Measurements from ENCODE around the gene TMEM132D. TPM values are rescaled to one million over a fixed set of nuclear protein-coding genes. Genes with fewer than 3 reads are reported as not detected.

The TMEM132D gene
- total and polyA plus RNA-seq, 2 donors (not counting 3 experiments of a cell fraction or from before 2014, with no cell fraction given), result not detected

DNA sequence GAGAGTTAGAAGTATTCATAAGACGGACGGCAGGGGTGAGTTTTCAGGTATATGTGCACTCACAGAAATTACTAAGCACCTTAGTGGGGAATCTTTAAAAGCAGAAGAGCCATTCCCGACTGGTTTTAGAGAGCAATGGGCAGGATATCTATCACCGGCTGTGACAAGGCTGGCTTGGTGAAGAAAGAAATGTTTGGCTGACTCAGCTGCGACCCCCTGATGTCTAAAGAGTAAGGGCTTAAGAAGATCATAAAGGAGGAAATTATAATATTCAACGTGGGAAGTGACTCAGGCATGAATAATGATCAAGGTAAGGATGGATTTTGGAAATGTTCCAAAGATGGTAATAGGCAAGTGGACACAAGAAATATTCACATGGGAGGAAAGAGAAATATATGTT is 407.6 kb downstream of the TMEM132D start:
- Histone ChIP-seq H3K79me2 (ENCODE audit: control insufficient read depth, insufficient read depth, low read length) (no peaks in the 10 kb centered on the region), H4K20me1 (replicated peaks; ENCODE audit: control insufficient read depth, extremely low read depth, insufficient read depth, low read length) (no peaks in the 10 kb centered on the region), H3K4me1 (ENCODE audit: control insufficient read depth, extremely low read depth, insufficient read depth, low read length) (no peaks in the 10 kb centered on the region), H3K27me3 (ENCODE audit: control insufficient read depth in 2 of 2, insufficient read depth in 2 of 2, low read length in 2 of 2) (no peaks in the 10 kb centered on the region), H3K9me3 (replicated peaks; ENCODE audit: control insufficient read depth, insufficient read depth, low read length) (peaks cover 9% of the 10 kb centered on the region), H3K4me3 (replicated peaks in 1 of 3; ENCODE audit: insufficient read depth in 1 of 3, low read depth in 1 of 3, low read length in 3 of 3) (no peak overlapping the region), H2AFZ (ENCODE audit: low read depth, low read length) (no peak overlapping the region), H3K4me2 (ENCODE audit: insufficient read depth, low read length) (no peak overlapping the region), H3K9ac (replicated peaks; ENCODE audit: extremely low read depth, insufficient read depth, low read length) (no peak overlapping the region), H3K36me3 (ENCODE audit: control insufficient read depth in 2 of 2, extremely low read depth in 1 of 2, insufficient read depth in 2 of 2, low read length in 2 of 2) (no peaks in the 10 kb centered on the region), H3K27ac (ENCODE audit: insufficient read depth, low read depth, low read length) (no peak overlapping the region), H3K9me1 (replicated peaks; ENCODE audit: control insufficient read depth, extremely low read depth, insufficient read depth, low read length) (no peaks in the 10 kb centered on the region)
- TF ChIP-seq POLR2AphosphoS5 (IDR thresholded peaks at IDR 0.05; ENCODE audit: insufficient read depth, low read depth, low read length) (no peak), FOS (IDR thresholded peaks at IDR 0.05; ENCODE audit: borderline replicate concordance, insufficient read depth, low read length) (no peak), EZH2 (IDR thresholded peaks at IDR 0.05; ENCODE audit: borderline replicate concordance, low read depth, low read length, severe bottlenecking) (no peak), MYC (IDR thresholded peaks at IDR 0.05; ENCODE audit: low read depth, low read length) (no peak), JUN (IDR thresholded peaks at IDR 0.05; ENCODE audit: borderline replicate concordance, insufficient read depth, insufficient read length, low read depth) (no peak), GATA2 (IDR thresholded peaks at IDR 0.05; ENCODE audit: insufficient read depth, insufficient read length, low read depth, low read length) (no peak), POLR2A (IDR thresholded peaks at IDR 0.05; ENCODE audit: low read depth, low read length) (no peak)
- TF ChIP-seq, protein P1, sequence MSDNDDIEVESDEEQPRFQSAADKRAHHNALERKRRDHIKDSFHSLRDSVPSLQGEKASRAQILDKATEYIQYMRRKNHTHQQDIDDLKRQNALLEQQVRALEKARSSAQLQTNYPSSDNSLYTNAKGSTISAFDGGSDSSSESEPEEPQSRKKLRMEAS (IDR thresholded peaks at IDR 0.05; ENCODE audit: insufficient read depth, insufficient read length), result no peak
- TF ChIP-seq, protein P2, sequence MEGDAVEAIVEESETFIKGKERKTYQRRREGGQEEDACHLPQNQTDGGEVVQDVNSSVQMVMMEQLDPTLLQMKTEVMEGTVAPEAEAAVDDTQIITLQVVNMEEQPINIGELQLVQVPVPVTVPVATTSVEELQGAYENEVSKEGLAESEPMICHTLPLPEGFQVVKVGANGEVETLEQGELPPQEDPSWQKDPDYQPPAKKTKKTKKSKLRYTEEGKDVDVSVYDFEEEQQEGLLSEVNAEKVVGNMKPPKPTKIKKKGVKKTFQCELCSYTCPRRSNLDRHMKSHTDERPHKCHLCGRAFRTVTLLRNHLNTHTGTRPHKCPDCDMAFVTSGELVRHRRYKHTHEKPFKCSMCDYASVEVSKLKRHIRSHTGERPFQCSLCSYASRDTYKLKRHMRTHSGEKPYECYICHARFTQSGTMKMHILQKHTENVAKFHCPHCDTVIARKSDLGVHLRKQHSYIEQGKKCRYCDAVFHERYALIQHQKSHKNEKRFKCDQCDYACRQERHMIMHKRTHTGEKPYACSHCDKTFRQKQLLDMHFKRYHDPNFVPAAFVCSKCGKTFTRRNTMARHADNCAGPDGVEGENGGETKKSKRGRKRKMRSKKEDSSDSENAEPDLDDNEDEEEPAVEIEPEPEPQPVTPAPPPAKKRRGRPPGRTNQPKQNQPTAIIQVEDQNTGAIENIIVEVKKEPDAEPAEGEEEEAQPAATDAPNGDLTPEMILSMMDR (IDR thresholded peaks at IDR 0.05; ENCODE audit: extremely low read depth in 1 of 2, insufficient read depth in 1 of 2, low read depth in 1 of 2, low read length in 2 of 2), result no peak
- DNase-seq (ENCODE audit: low read depth, low spot score) (no peak), FAIRE-seq (no peak)
- ChIA-PET POLR2A (no interaction called here), CTCF (no interaction called here)
- BruUV-seq (replicated peaks), result no TSS peak
- dilution Hi-C loops (cut with MboI; ENCODE audit: extremely low pct_ligation_motif_present, low sequenced_read_pairs), result no loop called here
- intact Hi-C loops (cut with micrococcal nuclease), result no loop called here
